NCI-H748 (cell line): Measurements from ENCODE around the gene ZBTB9.
A peak's percentile ranks its signal among the peaks of the same experiment; 100 is the strongest.

Experiments
- DNase-seq: peaks from one replicate; lab custom pipeline; 2025; ENCODE audit not compliant: unreplicated experiment; lab: John Stamatoyannopoulos, UW

Gene ZBTB9

GRCh38 chr6:33418690-33419291, 35.6 kb upstream of the ZBTB9 start:
- no peak for DNase-seq

GRCh38 chr6:33419580-33420490, 34.5 kb upstream of the ZBTB9 start, which contains the start of gene SYNGAP1:
Gene SYNGAP1 (plus strand): TSS chr6:33420065. CDS start chr6:33420265, 200 bp downstream.
- peak; percentile 76 for DNase-seq

- DNase-seq, result peak; percentile 31
Observed at GRCh38 chr6:33420491-33421343, 33.7 kb upstream of the ZBTB9 start.

DNA sequence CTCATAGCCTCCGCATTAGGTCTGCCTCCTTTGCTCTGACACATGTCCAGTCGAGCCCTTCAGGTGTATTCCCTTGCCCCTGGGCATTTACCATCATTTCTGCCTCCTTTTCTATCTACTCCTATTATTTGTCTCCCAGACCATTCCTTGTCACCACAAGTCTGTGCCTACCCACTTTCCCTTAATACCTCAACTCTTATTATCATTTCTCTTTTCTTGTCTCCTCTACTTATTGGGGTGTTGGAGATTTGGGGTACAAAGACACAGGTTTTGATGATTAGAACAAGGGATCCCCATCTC, 33.1 kb upstream of the ZBTB9 start:
- no peak for DNase-seq

- DNase-seq, result no peak
Observed at GRCh38 chr6:33423777-33424176, 30.6 kb upstream of the ZBTB9 start.

DNA sequence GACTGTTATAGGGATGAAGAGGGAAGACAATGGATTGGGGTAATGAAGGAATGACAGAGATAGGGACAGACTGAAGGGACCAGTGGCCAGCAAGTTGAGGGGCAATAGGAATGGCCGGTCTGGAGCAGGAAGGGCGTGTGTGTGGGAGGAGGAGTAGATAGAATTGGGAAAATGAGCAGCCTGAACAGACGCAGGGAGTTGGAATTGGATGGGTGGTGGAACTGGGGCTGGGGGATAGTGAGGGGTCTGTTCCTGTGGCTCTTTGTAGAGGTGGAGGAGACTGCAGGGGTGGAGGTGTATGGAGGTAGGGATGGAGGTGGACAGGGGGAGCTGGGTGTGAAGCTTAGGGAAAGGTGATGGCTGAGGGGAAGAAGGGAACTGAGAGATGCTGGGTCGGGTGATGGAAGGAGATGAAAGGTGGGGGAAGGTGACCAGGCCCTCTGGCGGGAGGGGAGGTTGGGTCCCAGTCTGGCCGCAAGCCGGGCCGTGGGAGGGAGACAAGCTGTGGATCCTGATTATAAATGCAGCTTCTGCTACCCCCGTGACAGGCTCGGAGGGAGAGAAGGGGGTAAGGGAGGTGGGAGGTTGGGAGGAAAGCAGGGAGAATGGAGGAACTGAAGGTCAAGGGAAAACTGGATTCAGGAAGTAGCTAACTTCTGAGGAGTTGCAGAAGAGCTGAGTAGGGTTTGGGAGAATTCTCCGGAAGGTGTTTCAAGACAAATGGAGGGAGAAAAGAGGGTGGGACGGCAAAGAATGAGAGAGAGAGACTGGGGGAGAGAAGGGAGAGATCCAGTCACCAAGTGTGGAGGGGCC, 29.3 kb upstream of the ZBTB9 start:
- DNase-seq, result no peak

DNA sequence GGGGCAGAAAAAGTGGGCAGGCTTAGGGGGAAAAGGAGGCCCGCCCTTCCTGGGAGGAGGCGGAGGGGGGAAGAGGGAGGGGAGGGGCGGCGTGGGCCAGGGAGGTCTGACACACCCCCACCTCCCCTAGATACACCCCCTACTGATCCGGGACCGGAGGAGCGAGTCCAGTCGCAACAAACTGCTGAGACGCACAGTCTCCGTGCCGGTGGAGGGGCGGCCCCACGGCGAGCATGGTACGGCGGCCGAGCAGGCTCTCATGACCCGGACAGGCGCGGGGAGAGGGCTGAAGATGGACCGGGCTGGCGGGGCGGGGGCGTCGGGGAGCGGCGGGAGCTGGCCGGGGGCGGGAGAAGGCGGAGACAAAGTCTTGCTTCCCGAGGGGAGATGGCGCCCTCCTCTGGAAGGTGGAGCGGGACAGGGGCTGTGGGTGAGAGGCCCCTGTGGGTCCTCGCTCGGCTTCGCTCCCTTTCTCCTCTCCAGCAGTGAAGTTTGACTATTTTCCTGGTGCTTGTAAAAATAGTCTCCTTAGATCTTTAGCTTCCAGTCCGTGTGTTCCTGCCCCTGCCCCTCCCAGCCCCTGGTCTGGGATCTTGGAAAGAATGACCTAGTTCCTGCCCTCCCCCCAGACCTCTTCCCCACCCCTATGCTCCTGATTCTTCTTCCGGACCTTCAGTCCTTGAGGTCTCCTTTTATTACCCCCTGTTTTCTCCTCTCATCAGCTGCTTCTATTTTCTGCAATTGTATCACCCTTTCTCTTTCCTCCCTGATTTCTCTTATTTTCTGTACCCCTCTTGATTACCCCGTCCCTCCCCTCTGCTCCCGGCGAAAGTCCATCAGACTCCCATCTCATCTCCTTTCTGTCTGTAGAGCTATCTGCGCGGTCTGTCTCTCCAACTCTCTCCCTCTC, 28.5 kb upstream of the ZBTB9 start:
- DNase-seq, result peak; percentile 95

- peak; percentile 70 for DNase-seq
Observed at GRCh38 chr6:33426590-33427511, 27.5 kb upstream of the ZBTB9 start.

DNA sequence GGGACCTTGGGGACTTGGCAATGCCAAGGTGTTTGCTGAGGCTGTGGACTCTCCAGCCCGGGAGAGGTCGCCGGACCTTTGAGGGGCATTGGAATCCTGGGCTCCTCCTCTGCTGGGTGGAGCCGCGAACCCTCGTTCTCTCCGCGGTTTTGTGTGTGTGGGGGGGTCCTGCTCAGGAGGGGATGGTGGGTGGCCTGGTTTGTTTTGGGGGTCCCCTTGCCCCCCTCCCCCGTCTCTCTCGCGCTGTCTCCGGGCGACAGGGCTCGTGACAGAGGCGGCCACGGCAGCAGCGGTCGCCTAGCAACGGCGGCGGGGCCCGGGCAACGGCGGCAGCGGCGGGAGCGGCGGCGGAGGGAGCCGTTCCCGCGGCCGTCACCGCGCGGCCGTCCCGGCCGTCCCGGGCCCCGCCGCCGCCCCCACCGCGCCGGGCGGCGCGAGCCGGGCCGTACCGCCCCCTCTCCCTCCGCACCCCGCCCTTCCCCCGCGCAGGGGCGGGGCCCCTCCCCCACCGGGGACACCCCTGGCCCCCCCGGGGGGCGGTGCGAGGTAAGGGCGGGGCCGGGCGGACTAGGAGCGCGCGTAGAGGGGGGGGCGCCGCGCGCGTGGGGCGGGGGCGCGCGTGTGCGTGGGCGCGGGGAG, 26.7 kb upstream of the ZBTB9 start:
- peak; percentile 60 for DNase-seq

DNA sequence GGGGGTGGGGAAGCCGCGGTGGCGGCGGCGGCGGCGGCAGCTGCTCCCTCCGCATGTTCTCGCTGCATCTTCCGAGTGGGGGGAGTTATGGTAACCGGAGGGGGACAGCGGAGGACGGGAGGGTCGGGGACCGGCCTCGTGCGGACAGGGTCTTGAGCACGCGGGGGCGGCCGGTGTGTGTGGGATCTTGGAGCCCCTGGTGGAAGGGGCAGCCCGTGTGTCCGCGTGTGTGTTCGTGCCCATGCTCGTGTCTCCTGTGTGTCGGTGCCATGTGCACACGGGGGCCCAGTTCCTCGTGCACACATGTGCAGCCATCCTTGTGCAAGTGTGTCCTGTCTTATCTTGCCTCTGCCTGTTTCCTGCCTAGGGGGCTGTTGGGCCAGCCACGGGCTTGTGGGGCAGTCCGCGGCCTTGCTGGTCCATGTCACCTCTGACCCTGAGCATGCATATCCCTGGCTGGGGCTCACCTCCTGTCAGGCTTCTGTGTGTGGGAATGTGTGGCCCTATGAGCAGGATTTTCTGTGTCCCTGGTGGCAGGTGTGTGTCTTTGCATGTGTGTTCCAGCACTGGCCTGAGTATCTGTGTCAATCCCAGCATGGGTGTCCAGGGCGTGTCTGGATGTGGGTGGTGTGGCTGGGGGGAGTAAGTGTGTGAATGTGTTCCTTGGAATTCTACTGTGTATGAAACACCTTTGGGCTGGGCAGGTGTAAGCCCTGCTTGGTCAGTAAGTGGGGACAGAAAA, 26.0 kb upstream of the ZBTB9 start:
- peak; percentile 52 for DNase-seq

GRCh38 chr6:33428966-33429749, 25.2 kb upstream of the ZBTB9 start:
- DNase-seq, result no peak

GRCh38 chr6:33429750-33430052, 24.7 kb upstream of the ZBTB9 start:
- DNase-seq, result no peak

- DNase-seq, result no peak
Observed at GRCh38 chr6:33430334-33430733, 24.0 kb upstream of the ZBTB9 start.

DNA sequence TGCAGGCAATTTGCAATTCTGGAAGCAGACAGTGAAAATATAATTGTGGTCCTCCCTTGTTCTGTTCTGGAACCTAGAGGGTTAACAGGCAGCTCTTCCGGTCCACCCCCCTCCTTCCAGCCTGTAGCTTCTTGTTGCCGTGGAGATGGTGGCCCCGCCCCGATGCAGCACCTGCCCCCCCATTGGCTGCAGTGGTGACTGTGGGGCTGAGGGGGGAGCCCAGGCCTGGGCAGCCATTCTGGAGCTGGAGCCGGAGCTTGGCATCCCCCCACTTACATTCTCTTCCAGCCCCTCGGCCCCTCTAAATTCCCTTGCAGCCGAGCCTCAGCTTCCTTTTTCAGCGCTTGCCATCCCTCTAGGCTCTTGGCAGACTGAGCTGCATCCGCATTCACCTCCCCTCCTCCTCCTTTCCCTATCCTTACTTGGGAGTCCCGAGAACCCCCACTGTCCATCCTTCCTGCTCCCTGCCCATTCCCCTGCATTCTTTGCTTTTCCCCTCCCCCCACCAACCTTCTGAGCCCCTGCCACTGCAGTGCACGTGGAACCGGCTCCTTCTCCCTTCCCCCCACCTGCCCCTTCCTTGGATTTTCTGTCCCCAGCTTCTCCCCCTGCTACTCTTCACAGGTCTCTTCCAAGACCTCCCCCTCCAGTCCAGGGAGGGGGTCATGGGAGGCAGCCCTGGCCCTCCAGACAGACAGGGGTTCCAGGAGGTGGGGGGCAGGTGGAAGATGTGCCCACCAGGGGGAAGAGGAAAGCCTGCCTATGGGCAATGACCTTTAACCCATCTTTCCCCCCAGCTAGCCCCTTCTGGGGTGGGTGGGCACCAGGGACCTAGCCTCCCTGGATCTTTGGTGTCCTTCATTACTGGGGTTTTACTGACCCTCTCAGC, 23.1 kb upstream of the ZBTB9 start:
- DNase-seq, result peak; percentile 79

GRCh38 chr6:33431880-33432541, 22.4 kb upstream of the ZBTB9 start:
- DNase-seq, result no peak
